CD14-positive monocyte (primary cell): ENCODE data around the gene PAAF1. TPM values are rescaled to one million over a fixed set of nuclear protein-coding genes. Genes with fewer than 3 reads are reported as not detected.

Experiments
- DNase-seq, 3 donors: peaks; one replicate each; pipeline ENCODE4 v3.0.0-alpha.2; 2011 to 2022
- H2AFZ ChIP-seq: 2 replicates; pipeline ENCODE4 v1.6.0; 2012; ENCODE audit warnings: mild to moderate bottlenecking, low read depth, low read length, inconsistent platforms; ENCODE audit not compliant: insufficient read depth, poor library complexity, severe bottlenecking
- H3K27ac ChIP-seq, 2 donors: 1 replicate in 1 of 2; 2 replicates in 1 of 2; pipeline ENCODE4 v1.5.1; 2012 to 2013; ENCODE audit warnings: low read length in 2 of 2, control low read depth in 1 of 2, inconsistent platforms in 1 of 2, low read depth in 1 of 2, mild to moderate bottlenecking in 1 of 2
- H3K27me3 ChIP-seq, 2 donors: one replicate each; pipeline versions ENCODE4 v1.6.0 to v1.6.1; 2011 to 2013; ENCODE audit warnings: low read length in 2 of 2; ENCODE audit not compliant: control insufficient read depth in 2 of 2, insufficient read depth in 2 of 2
- H3K36me3 ChIP-seq, 2 donors: replicated peaks in 1 of 2; 1 replicate in 1 of 2; 2 replicates in 1 of 2; pipeline versions ENCODE4 v1.5.1 to v1.6.1; 2012 to 2013; ENCODE audit warnings: low read length in 2 of 2, control low read depth in 1 of 2, inconsistent platforms in 1 of 2, mild to moderate bottlenecking in 1 of 2; ENCODE audit not compliant: insufficient read depth in 2 of 2, control insufficient read depth in 1 of 2
- H3K4me1 ChIP-seq, 2 donors: 1 replicate in 1 of 2; 2 replicates in 1 of 2; pipeline versions ENCODE4 v1.5.1 to v1.6.1; 2012 to 2013; ENCODE audit warnings: low read length in 2 of 2, control low read depth in 1 of 2, inconsistent platforms in 1 of 2, mild to moderate bottlenecking in 1 of 2, moderate library complexity in 1 of 2; ENCODE audit not compliant: insufficient read depth in 2 of 2, control insufficient read depth in 1 of 2
- H3K4me2 ChIP-seq: replicated peaks from 2 replicates; pipeline ENCODE3; 2012; ENCODE audit warnings: low read length, moderate library complexity, mild to moderate bottlenecking; ENCODE audit not compliant: poor library complexity, severe bottlenecking; ENCODE audit errors: extremely low read depth
- H3K4me3 ChIP-seq, 3 experiments: fragments of 200-600 bp in 1 of 3; sonication (generic) in 1 of 3; replicated peaks in 1 of 3; 1 replicate in 2 of 3; 2 replicates in 1 of 3; pipeline ENCODE4 v1.5.1; 2011 to 2013; ENCODE audit warnings: low read length in 3 of 3, mild to moderate bottlenecking in 3 of 3, control low read depth in 2 of 3, low read depth in 2 of 3, inconsistent platforms in 1 of 3, moderate library complexity in 1 of 3
- H3K79me2 ChIP-seq: 2 replicates; pipeline ENCODE4 v1.6.0; 2012; ENCODE audit warnings: mild to moderate bottlenecking, control low read depth, inconsistent platforms, low read length, moderate library complexity; ENCODE audit not compliant: insufficient read depth
- H3K9ac ChIP-seq: 2 replicates; pipeline ENCODE4 v1.6.0; 2017; ENCODE audit warnings: low read length, mild to moderate bottlenecking; ENCODE audit not compliant: insufficient read depth, poor library complexity, severe bottlenecking
- H3K9me3 ChIP-seq, 2 donors: replicated peaks in 1 of 2; 1 replicate in 1 of 2; 2 replicates in 1 of 2; pipeline versions ENCODE4 v1.5.1 to v1.6.1; 2012 to 2013; ENCODE audit warnings: low read length in 2 of 2, control low read depth in 1 of 2; ENCODE audit not compliant: control insufficient read depth in 1 of 2, insufficient read depth in 1 of 2
- H4K20me1 ChIP-seq: 2 replicates; pipeline ENCODE4 v1.6.0; 2012; ENCODE audit warnings: mild to moderate bottlenecking, low read length, control low read depth, moderate library complexity; ENCODE audit not compliant: insufficient read depth
- H3K27ac Mint-ChIP-seq, 7 donors: one replicate each; pipeline ENCODE4 v1.8.0; 2020; ENCODE audit warnings: mild to moderate bottlenecking in 7 of 7, mixed read lengths in 7 of 7, moderate library complexity in 6 of 7, inconsistent platforms in 2 of 7
- H3K27me3 Mint-ChIP-seq, 3 donors: one replicate each; pipeline ENCODE4 v1.8.0; 2021 to 2022; ENCODE audit warnings: low read depth in 3 of 3, mild to moderate bottlenecking in 3 of 3, mixed read lengths in 3 of 3, moderate library complexity in 3 of 3, inconsistent platforms in 1 of 3
- H3K36me3 Mint-ChIP-seq, 2 donors: one replicate each; pipeline ENCODE4 v1.8.0; 2020; ENCODE audit warnings: mixed read lengths in 2 of 2, inconsistent platforms in 1 of 2, mild to moderate bottlenecking in 1 of 2
- H3K4me1 Mint-ChIP-seq: one replicate; pipeline ENCODE4 v1.8.0; 2020; ENCODE audit warnings: mild to moderate bottlenecking, mixed read lengths
- H3K4me3 Mint-ChIP-seq, 2 donors: one replicate each; pipeline ENCODE4 v1.8.0; 2020; ENCODE audit warnings: mild to moderate bottlenecking in 2 of 2, mixed read lengths in 2 of 2, moderate library complexity in 1 of 2
- H3K9me3 Mint-ChIP-seq, 7 donors: one replicate each; pipeline ENCODE4 v1.8.0; 2020 to 2022; ENCODE audit warnings: mixed read lengths in 7 of 7, mild to moderate bottlenecking in 6 of 7, moderate library complexity in 6 of 7, inconsistent platforms in 2 of 7
- CTCF ChIP-seq: fragments of 200-600 bp; IDR thresholded peaks from one replicate; pipeline ENCODE4 v1.8.0; 2022; ENCODE audit warnings: antibody characterized with exemption, mild to moderate bottlenecking
- WGBS: methylation state at CpG from one replicate; pipeline ENCODE4 v1.1.5; 2013; ENCODE audit warnings: missing lambda C conversion rate; ENCODE audit not compliant: insufficient coverage; 5-methylcytosine and 5-hydroxymethylcytosine counted together
- intact Hi-C, 2 donors: fragments of 100-400 bp; cut with micrococcal nuclease; formaldehyde crosslinking; loops; one replicate each; pipeline versions ENCODE4 v1.15.0 to v1.15.1; 2023
- polyA plus RNA-seq, 3 donors: library from polyadenylated mRNA; depleted of rRNA in 1 of 3; unstranded in 2 of 3; stranded (reverse) in 1 of 3; fragments of 300-500 nt in 2 of 3; fragments of >200 nt in 1 of 3; fragmentation: Illumina TruSeq in 2 of 3; gene quantifications; 1 replicate in 2 of 3; 2 replicates in 1 of 3; pipeline ENCODE4 v1.2.3, GENCODE V29; 2012 to 2021

The PAAF1 gene
- polyA plus RNA-seq, 3 donors = 12.0 to 13.7 (median 12.9) TPM

DNA sequence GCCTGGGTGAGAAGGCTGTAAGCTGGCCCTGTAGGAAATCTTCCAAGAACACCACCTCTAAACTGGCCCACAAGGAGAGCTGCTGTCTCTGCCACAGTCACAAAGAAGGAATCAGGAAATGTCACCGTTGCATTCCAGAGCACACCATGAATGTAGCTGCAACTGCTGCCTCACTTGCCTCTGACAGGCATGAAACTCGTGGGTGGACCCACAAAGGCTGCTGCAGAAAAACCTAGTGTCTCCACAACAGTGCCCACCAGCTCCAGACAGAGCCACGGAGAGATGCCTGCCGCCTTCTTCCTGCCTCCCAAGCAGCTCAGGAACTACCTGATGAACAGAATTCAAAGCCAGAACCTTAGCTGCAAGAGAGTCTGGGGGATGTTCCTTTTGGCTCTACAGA, 84.5 kb downstream of the PAAF1 start:
- Histone ChIP-seq H3K36me3 (no peaks in the 10 kb centered on the region), H3K27me3 (peaks cover 0 to 11% of the 10 kb centered on the region in 2 donors), H3K4me1 (peaks cover 3 to 5% of the 10 kb centered on the region in 2 donors), H2AFZ (no peak overlapping the region), H3K4me3 (no peak overlapping the region), H3K4me2 (no peak overlapping the region), H3K79me2 (no peaks in the 10 kb centered on the region), H3K9me3 (no peaks in the 10 kb centered on the region), H4K20me1 (no peaks in the 10 kb centered on the region), H3K9ac (no peak overlapping the region), H3K27ac (no peak overlapping the region)
- TF ChIP-seq CTCF = no peak
- no peaks in the 10 kb centered on the region for H3K36me3 Mint-ChIP-seq
- H3K27me3 Mint-ChIP-seq = peaks cover 16 to 29% (median 22%) of the 10 kb centered on the region in 3 donors
- no peak overlapping the region for H3K4me3 Mint-ChIP-seq
- H3K27ac Mint-ChIP-seq = no peak overlapping the region
- intact Hi-C loops = loop anchor here (5.0 to 10.0 kb wide), 2 partner anchors 131 to 213 kb away; partner anchors contain the start of genes C2CD3 (in 1 of the 2) and PPME1 (in 1 of the 2)
- H3K9me3 Mint-ChIP-seq = peaks cover 0 to 2% (median 0%) of the 10 kb centered on the region in 7 donors
- peaks cover 13% of the 10 kb centered on the region for H3K4me1 Mint-ChIP-seq
- no peak for DNase-seq
- WGBS = 86% methylated on average over 2 of the region's 4 CpGs

DNA sequence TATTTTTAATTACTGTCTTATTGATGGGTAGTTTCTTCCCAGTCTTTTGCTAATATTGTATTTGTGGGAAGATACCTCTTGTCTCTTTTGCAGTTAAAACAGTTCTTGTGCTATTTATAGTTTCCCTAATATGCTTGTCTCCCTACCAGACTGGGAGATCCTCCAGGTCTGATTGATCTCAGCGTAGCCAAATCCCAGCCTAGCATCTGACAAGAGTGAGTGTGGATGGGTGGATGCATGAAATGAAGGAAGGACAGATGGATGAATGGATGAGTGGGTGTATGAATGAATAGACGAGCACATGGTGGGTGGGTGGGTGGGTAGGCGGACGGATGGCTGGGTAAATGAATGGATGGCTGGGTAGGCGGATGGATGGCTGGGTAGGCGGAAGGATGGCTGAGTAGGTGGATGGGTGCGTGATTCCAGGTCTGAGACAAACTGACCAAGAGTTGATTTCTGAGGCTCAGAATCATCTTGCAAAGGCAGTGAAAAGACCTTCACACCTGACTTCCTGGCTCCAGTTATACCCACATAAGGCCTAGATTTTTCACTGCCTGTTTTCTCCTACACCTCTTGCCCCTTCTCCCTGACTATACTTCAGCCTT, 85.4 kb downstream of the PAAF1 start:
- no peak overlapping the region for H3K9ac ChIP-seq
- H3K9me3 Mint-ChIP-seq = no peaks in the 10 kb centered on the region
- H3K36me3 ChIP-seq = no peaks in the 10 kb centered on the region
- H3K4me1 ChIP-seq = peaks cover 3 to 5% of the 10 kb centered on the region in 2 donors
- no peak overlapping the region for H3K27ac Mint-ChIP-seq
- no peak for TF ChIP-seq CTCF
- H2AFZ ChIP-seq = no peak overlapping the region
- no peaks in the 10 kb centered on the region for H3K36me3 Mint-ChIP-seq
- H3K4me3 Mint-ChIP-seq = no peak overlapping the region
- no peak for DNase-seq
- H3K4me1 Mint-ChIP-seq = peaks cover 12% of the 10 kb centered on the region
- H3K79me2 ChIP-seq = no peaks in the 10 kb centered on the region
- no peaks in the 10 kb centered on the region for H3K9me3 ChIP-seq
- no peak overlapping the region for H3K4me3 ChIP-seq
- peaks cover 9 to 23% (median 14%) of the 10 kb centered on the region in 3 donors for H3K27me3 Mint-ChIP-seq
- no peaks in the 10 kb centered on the region for H4K20me1 ChIP-seq
- intact Hi-C loops = loop anchor here (5.0 to 10.0 kb wide), 2 partner anchors 130 to 213 kb away; partner anchors contain the start of genes C2CD3 (in 1 of the 2) and PPME1 (in 1 of the 2)
- H3K27me3 ChIP-seq = peaks cover 0 to 6% of the 10 kb centered on the region in 2 donors
- no peak overlapping the region for H3K4me2 ChIP-seq
- H3K27ac ChIP-seq = no peak overlapping the region
- 80% methylated on average over 2 of the region's 7 CpGs for WGBS
